T-helper 1 cell treated with Interleukin-12 subunit alpha and Interleukin-12 subunit beta and Interleukin-4 antibody, amounts not matched to agents 30 ng/mL and 1 ng/mL, for 36 hours (primary cell): Measurements from ENCODE around the gene KLHL22. TPM values are rescaled to one million over a fixed set of nuclear protein-coding genes. Genes with fewer than 3 reads are reported as not detected.
"Not testable (repeated sequence)": the region's sequence is repeated elsewhere in the genome, so short reads cannot be mapped to it uniquely, and the experiment has no call there.

Experiments used
- intact Hi-C: fragments of 100-400 bp; cut with micrococcal nuclease; formaldehyde crosslinking; loops from one replicate; pipeline ENCODE4 v1.15.1; 2024
- total RNA-seq: library from RNA; stranded (reverse); gene quantifications from 2 replicates; pipeline ENCODE4 v1.2.3, GENCODE V29; 2022

Gene KLHL22
- total RNA-seq, 1 donor from 2014 or later: 29.7 TPM

- intact Hi-C loops: loop anchor here (1.0 to 5.0 kb wide), 8 partner anchors 10 to 411 kb away; partner anchors contain the start of genes CRKL, PI4KA, RANBP1 and TRMT2A
Observed at GRCh38 chr22:20506543-20507252, 11.1 kb upstream of the KLHL22 start.

GRCh38 chr22:20504293-20504922, 8.8 kb upstream of the KLHL22 start:
- intact Hi-C loops: not testable (repeated sequence)

- intact Hi-C loops: no loop called here
Observed at GRCh38 chr22:20503816-20504215, 8.2 kb upstream of the KLHL22 start.

- intact Hi-C loops: loop anchor here (5.0 kb wide), 1 partner anchor 177 kb away; the partner anchor contains the start of gene DGCR6L
Observed at GRCh38 chr22:20499769-20500168, 4.2 kb upstream of the KLHL22 start.

GRCh38 chr22:20498913-20499312, 3.3 kb upstream of the KLHL22 start:
- intact Hi-C loops: loop anchor here (5.0 kb wide), 1 partner anchor 177 kb away; the partner anchor contains the start of gene DGCR6L

GRCh38 chr22:20497426-20497825, 1.8 kb upstream of the KLHL22 start:
- intact Hi-C loops: loop anchor here (5.0 kb wide), 1 partner anchor 175 kb away; the partner anchor contains the start of gene DGCR6L

- intact Hi-C loops: loop anchor here (1.0 to 5.0 kb wide), 5 partner anchors 11 to 174 kb away; partner anchors contain the start of genes DGCR6L and MED15
Observed at GRCh38 chr22:20495861-20496681, 476 bp upstream of the KLHL22 start.

GRCh38 chr22:20491346-20491745, 4.2 kb downstream of the KLHL22 start:
- intact Hi-C loops: no loop called here

GRCh38 chr22:20490941-20491307, 4.7 kb downstream of the KLHL22 start:
- intact Hi-C loops: no loop called here

- intact Hi-C loops: no loop called here
Observed at GRCh38 chr22:20490183-20490940, 5.2 kb downstream of the KLHL22 start.

GRCh38 chr22:20488946-20489345, 6.6 kb downstream of the KLHL22 start:
- intact Hi-C loops: no loop called here

- intact Hi-C loops: no loop called here
Observed at GRCh38 chr22:20487715-20488114, 7.9 kb downstream of the KLHL22 start.

- intact Hi-C loops: no loop called here
Observed at GRCh38 chr22:20486229-20486628, 9.4 kb downstream of the KLHL22 start.

GRCh38 chr22:20484948-20485683, 10.5 kb downstream of the KLHL22 start:
- intact Hi-C loops: no loop called here

GRCh38 chr22:20483771-20484170, 11.8 kb downstream of the KLHL22 start:
- intact Hi-C loops: no loop called here

GRCh38 chr22:20483143-20483506, 12.5 kb downstream of the KLHL22 start:
- intact Hi-C loops: not testable (repeated sequence)

GRCh38 chr22:20479612-20480196, 15.9 kb downstream of the KLHL22 start:
- intact Hi-C loops: no loop called here

GRCh38 chr22:20478059-20478458, 17.5 kb downstream of the KLHL22 start:
- intact Hi-C loops: not testable (repeated sequence)

- intact Hi-C loops: not testable (repeated sequence)
Observed at GRCh38 chr22:20475569-20475968, 20.0 kb downstream of the KLHL22 start.

- intact Hi-C loops: no loop called here
Observed at GRCh38 chr22:20475115-20475436, 20.5 kb downstream of the KLHL22 start.
